GM12875 (cell line): ENCODE results near the gene MGAT5.

Source experiments
- H3K4me3 ChIP-seq: one replicate; pipeline ENCODE4 v1.5.1; 2011; ENCODE audit warnings: low read depth, low read length, control low read depth
- CTCF ChIP-seq: IDR thresholded peaks from 2 replicates; pipeline ENCODE4 v1.5.1; 2011; ENCODE audit warnings: low read depth, mild to moderate bottlenecking, control low read depth, inconsistent platforms, low read length, moderate library complexity, borderline replicate concordance; ENCODE audit not compliant: insufficient read depth

MGAT5 gene

GRCh38 chr2:134416018-134416417, 162.1 kb downstream of the MGAT5 start:
- TF ChIP-seq CTCF: no peak

GRCh38 chr2:134416637-134417036, 162.8 kb downstream of the MGAT5 start:
- TF ChIP-seq CTCF: no peak
- no peak overlapping the region for H3K4me3 ChIP-seq

More at GRCh38 chr2:134416018-134416417, 162.1 kb downstream of the MGAT5 start:
- no peak overlapping the region for H3K4me3 ChIP-seq

- H3K4me3 ChIP-seq: no peak overlapping the region
- no peak for TF ChIP-seq CTCF
Measured at GRCh38 chr2:134417968-134418582, 164.2 kb downstream of the MGAT5 start.

- TF ChIP-seq CTCF: no peak
- no peak overlapping the region for H3K4me3 ChIP-seq
Measured at GRCh38 chr2:134420259-134420658, 166.4 kb downstream of the MGAT5 start.

GRCh38 chr2:134420920-134421319, 167.0 kb downstream of the MGAT5 start:
- H3K4me3 ChIP-seq: no peak overlapping the region
- no peak for TF ChIP-seq CTCF

- no peak for TF ChIP-seq CTCF
- no peak overlapping the region for H3K4me3 ChIP-seq
Measured at GRCh38 chr2:134421556-134422328, 167.9 kb downstream of the MGAT5 start.
